OCI-LY1 (cell line): ENCODE results near the gene PVRIG.

Experiments
- H2AFZ ChIP-seq: fragments of 200-600 bp; sonication (generic), shearing (Covaris generic); 2 replicates; pipeline ENCODE4 v1.6.0; 2014; ENCODE audit warnings: antibody characterized with exemption, mild to moderate bottlenecking, low read length
- H3F3A ChIP-seq: fragments of 200-600 bp; sonication (generic), shearing (Covaris generic); 2 replicates; pipeline ENCODE4 v1.6.0; 2014; ENCODE audit warnings: mild to moderate bottlenecking, antibody characterized with exemption, low read length, moderate library complexity; ENCODE audit not compliant: insufficient read depth
- H3K27ac ChIP-seq: fragments of 200-600 bp; sonication (generic); 2 replicates; pipeline ENCODE4 v1.5.1; 2014; ENCODE audit warnings: low read length, mixed run types, mild to moderate bottlenecking, low read depth; ENCODE audit not compliant: poor library complexity, severe bottlenecking
- H3K27me3 ChIP-seq: fragments of 200-600 bp; sonication (generic); 2 replicates; pipeline ENCODE4 v1.6.0; 2014; ENCODE audit warnings: antibody characterized with exemption, mild to moderate bottlenecking, low read length, moderate library complexity; ENCODE audit not compliant: insufficient read depth
- H3K36me3 ChIP-seq: fragments of 200-600 bp; sonication (generic); 2 replicates; pipeline ENCODE4 v1.6.1; 2014; ENCODE audit warnings: mild to moderate bottlenecking, antibody characterized with exemption, low read length, moderate library complexity, mixed read lengths; ENCODE audit not compliant: insufficient read depth
- H3K4me1 ChIP-seq: fragments of 200-600 bp; sonication (generic); 2 replicates; pipeline ENCODE4 v1.5.1; 2014; ENCODE audit warnings: mild to moderate bottlenecking, low read length, moderate library complexity; ENCODE audit not compliant: insufficient read depth, severe bottlenecking
- H3K4me2 ChIP-seq: fragments of 200-600 bp; sonication (generic), shearing (Covaris generic); 2 replicates; pipeline ENCODE4 v1.6.1; 2014; ENCODE audit warnings: low read length
- H3K4me3 ChIP-seq: fragments of 200-600 bp; sonication (generic); 2 replicates; pipeline ENCODE4 v1.5.1; 2014; ENCODE audit warnings: low read length, low read depth, mild to moderate bottlenecking, mixed read lengths; ENCODE audit not compliant: poor library complexity, severe bottlenecking
- H3K79me2 ChIP-seq: fragments of 200-600 bp; shearing (Covaris generic); 2 replicates; pipeline ENCODE4 v1.6.1; 2016; ENCODE audit warnings: mixed run types, low read length, mixed read lengths; ENCODE audit not compliant: insufficient read depth
- H3K9ac ChIP-seq: fragments of 200-600 bp; sonication (generic), shearing (Covaris generic); 2 replicates; pipeline ENCODE4 v1.6.1; 2014; ENCODE audit warnings: mild to moderate bottlenecking, low read length, mixed read lengths
- H3K9me2 ChIP-seq: fragments of 200-600 bp; sonication (generic), shearing (Covaris generic); 2 replicates; pipeline ENCODE4 v1.6.1; 2014; ENCODE audit warnings: low read depth, mild to moderate bottlenecking, low read length, mixed read lengths
- H3K9me3 ChIP-seq: fragments of 200-600 bp; shearing (Covaris generic); 2 replicates; pipeline ENCODE4 v1.6.1; 2014; ENCODE audit warnings: low read length, mixed read lengths
- H4K20me1 ChIP-seq: fragments of 200-600 bp; sonication (generic), shearing (Covaris generic); 2 replicates; pipeline ENCODE4 v1.6.0; 2016; ENCODE audit warnings: mild to moderate bottlenecking, low read length; ENCODE audit not compliant: insufficient read depth
- EZH2 ChIP-seq: fragments of 200-600 bp; sonication (generic), shearing (Covaris generic); IDR thresholded peaks from 2 replicates; pipeline ENCODE4 v1.8.0; 2017; ENCODE audit warnings: borderline replicate concordance, mixed run types, mild to moderate bottlenecking, antibody characterized with exemption, low read length, moderate library complexity, mixed read lengths
- TF ChIP-seq, protein P1 (sequence below): fragments of 200-600 bp; sonication (generic), shearing (Covaris generic); IDR thresholded peaks from 2 replicates; pipeline ENCODE4 v1.5.1; 2017; ENCODE audit warnings: mild to moderate bottlenecking, antibody characterized with exemption, low read length, moderate library complexity, mixed read lengths

The PVRIG gene

DNA sequence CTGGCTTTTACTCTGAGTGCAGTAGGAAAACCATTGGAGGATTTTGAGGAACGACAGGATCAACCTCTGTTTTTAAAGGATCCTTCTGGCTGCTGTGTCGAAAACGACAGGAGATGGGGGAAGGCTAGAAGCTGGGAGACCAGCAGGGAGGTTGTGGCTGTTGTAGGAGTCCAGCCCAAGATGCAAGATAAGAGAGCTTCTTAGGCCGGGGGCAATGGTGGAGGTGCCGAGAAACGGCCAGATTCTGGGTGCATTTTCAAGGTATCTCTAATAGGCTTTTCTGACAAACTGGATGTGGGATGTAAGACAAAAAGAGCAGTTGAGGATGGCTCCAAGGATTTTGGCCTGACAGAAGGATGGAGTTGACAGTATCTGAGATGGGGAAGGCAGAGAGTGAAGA, 10.3 kb upstream of the PVRIG start:
- peaks cover 17% of the 10 kb centered on the region for H3K4me1 ChIP-seq
- H3K36me3 ChIP-seq: no peaks in the 10 kb centered on the region; the same call in 1 of the 2 replicates
- TF ChIP-seq EZH2: no peak
- TF ChIP-seq, protein P1, sequence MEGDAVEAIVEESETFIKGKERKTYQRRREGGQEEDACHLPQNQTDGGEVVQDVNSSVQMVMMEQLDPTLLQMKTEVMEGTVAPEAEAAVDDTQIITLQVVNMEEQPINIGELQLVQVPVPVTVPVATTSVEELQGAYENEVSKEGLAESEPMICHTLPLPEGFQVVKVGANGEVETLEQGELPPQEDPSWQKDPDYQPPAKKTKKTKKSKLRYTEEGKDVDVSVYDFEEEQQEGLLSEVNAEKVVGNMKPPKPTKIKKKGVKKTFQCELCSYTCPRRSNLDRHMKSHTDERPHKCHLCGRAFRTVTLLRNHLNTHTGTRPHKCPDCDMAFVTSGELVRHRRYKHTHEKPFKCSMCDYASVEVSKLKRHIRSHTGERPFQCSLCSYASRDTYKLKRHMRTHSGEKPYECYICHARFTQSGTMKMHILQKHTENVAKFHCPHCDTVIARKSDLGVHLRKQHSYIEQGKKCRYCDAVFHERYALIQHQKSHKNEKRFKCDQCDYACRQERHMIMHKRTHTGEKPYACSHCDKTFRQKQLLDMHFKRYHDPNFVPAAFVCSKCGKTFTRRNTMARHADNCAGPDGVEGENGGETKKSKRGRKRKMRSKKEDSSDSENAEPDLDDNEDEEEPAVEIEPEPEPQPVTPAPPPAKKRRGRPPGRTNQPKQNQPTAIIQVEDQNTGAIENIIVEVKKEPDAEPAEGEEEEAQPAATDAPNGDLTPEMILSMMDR: no peak
- no peaks in the 10 kb centered on the region for H4K20me1 ChIP-seq
- H3K4me3 ChIP-seq: no peak overlapping the region
- no peak overlapping the region for H3K27ac ChIP-seq
- no peaks in the 10 kb centered on the region for H3K9me3 ChIP-seq
- H3F3A ChIP-seq: no peaks in the 10 kb centered on the region
- H3K79me2 ChIP-seq: no peaks in the 10 kb centered on the region
- H3K27me3 ChIP-seq: no peaks in the 10 kb centered on the region
- H2AFZ ChIP-seq: no peak overlapping the region
- no peak overlapping the region for H3K9ac ChIP-seq
- H3K9me2 ChIP-seq: no peaks in the 10 kb centered on the region
- H3K4me2 ChIP-seq: no peak overlapping the region

DNA sequence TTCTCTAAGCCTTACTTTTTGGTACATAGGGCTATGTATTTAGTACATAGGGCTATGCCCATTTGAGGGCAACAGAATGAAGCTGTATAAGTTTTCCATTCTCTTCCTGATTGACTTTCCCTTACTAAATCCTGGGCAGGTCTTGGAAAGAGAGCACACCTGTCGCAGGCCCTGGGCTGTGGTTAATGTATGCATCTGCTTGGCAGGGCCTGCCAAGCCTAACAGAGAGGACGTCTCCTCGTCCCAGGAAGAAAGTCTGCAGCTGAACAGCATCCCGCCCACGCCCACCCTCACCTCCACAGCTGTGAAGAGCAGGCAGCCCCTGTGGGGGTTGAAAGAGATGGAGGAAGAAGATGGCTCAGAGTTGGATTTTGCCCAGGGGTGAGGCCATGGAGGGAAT, 8.9 kb upstream of the PVRIG start:
- Histone ChIP-seq H3K27me3 (no peaks in the 10 kb centered on the region), H3K9me2 (no peaks in the 10 kb centered on the region), H3K79me2 (no peaks in the 10 kb centered on the region), H3K36me3 (no peaks in the 10 kb centered on the region; the same call in 1 of the 2 replicates), H3K4me2 (no peak overlapping the region), H2AFZ (no peak overlapping the region), H3K9me3 (no peaks in the 10 kb centered on the region), H3K27ac (no peak overlapping the region), H3K4me3 (no peak overlapping the region), H3F3A (no peaks in the 10 kb centered on the region), H4K20me1 (no peaks in the 10 kb centered on the region), H3K9ac (no peak overlapping the region), H3K4me1 (peaks cover 30% of the 10 kb centered on the region)
- TF ChIP-seq, protein P1: no peak
- TF ChIP-seq EZH2: no peak

DNA sequence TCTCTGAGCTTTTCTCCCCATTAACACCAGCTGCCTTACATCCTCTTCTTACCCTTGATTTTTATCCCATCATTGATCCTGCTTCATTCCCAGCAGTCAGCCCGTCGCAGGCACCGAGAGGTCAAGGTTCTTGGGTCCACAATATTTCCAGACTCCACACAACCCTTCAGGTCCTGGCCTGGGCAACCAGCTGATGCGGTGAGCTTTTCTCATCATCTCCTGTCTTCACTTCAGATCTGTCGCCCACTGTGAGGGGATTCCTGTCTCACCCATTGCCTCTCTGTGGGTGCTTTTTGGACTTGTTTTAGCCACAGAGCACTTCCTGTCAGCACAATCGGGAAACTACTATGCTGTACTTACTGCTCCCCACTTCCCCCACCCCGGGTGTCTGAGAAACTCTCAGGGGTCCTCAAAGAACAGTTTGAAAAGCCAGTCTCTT, 8.4 kb upstream of the PVRIG start:
- no peaks in the 10 kb centered on the region for H3F3A ChIP-seq
- peaks cover 34% of the 10 kb centered on the region for H3K4me1 ChIP-seq
- no peak for TF ChIP-seq EZH2
- TF ChIP-seq, protein P1: no peak
- no peaks in the 10 kb centered on the region for H3K79me2 ChIP-seq
- H3K27me3 ChIP-seq: no peaks in the 10 kb centered on the region
- no peak overlapping the region; the same call in 1 of the 2 replicates for H3K9ac ChIP-seq
- no peak overlapping the region for H3K4me3 ChIP-seq
- H3K9me2 ChIP-seq: no peaks in the 10 kb centered on the region
- no peaks in the 10 kb centered on the region for H4K20me1 ChIP-seq
- no peaks in the 10 kb centered on the region; the same call in 1 of the 2 replicates for H3K36me3 ChIP-seq
- H2AFZ ChIP-seq: no peak overlapping the region
- no peak overlapping the region for H3K27ac ChIP-seq
- H3K4me2 ChIP-seq: 0 out of 2 replicates have a peak overlapping the region, but pooled peaks have one; percentile 4
- H3K9me3 ChIP-seq: no peaks in the 10 kb centered on the region
